Left lobe of liver (tissue), 2 donors: ENCODE measurements around the gene XDH. TPM values are rescaled to one million over a fixed set of nuclear protein-coding genes. Genes with fewer than 3 reads are reported as not detected.

Experiments used
- ATAC-seq: fragments of 200-7000 bp; cut with Tn5 transposase; one replicate; pipeline ENCODE4 v1.9.1; 2020; ENCODE audit warnings: mild to moderate bottlenecking, moderate library complexity
- DNase-seq: peaks from one replicate; pipeline ENCODE4 v3.0.0-alpha.2; 2020; ENCODE audit warnings: low spot score
- total RNA-seq: library from RNA; stranded (reverse); gene quantifications from one replicate; pipeline ENCODE4 v1.2.1, GENCODE V29; 2021
- donor health status: DM: no; HTN: no; CAD: no; lungs with moderate emphysema.
- donor health status: DM: no; HTN: yes; CAD: no.

Gene XDH
- total RNA-seq, 1 donor from 2014 or later: 63.7 TPM

DNA sequence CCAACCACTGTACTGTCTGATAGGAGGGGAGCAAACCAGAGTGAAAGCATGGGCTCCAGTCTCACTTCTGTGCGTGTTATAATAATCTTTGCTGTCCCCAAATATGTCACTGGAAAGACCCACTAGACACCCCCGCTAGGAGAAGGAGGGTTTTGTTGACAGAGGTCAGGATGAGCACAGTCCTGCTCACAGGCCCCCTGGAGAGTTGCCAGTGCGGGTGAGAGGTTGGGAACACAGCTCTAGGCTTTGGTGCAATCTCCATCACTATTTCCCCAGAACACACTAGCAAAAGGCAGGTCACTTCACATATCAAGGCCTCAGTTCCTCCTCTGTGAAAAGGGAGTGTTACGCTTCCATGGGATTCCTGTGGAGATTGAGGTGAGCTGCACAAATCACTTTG is 9.7 kb downstream of the XDH start:
- peak; percentile 71 for ATAC-seq
- peak; percentile 73 for DNase-seq

DNA sequence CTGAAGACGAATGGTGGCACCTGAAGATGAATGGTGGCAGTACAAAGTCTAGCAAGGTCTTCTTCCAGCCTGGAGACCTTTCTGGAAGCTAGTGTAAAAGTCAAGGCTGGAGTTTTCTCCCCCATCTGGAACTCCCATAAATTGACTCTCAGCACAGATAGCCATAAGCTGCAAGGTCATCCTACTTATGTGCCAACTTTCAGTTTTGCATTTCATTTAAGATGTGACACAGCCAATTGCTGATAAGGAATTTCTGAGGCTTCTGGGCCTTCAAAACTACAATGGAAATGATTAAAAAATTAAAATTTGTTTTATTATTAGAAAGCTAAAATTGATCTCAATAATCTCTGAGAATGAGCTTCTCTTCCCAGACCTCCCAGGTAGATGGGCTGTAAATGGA is 10.2 kb downstream of the XDH start:
- DNase-seq (no peak), ATAC-seq (no peak)

DNA sequence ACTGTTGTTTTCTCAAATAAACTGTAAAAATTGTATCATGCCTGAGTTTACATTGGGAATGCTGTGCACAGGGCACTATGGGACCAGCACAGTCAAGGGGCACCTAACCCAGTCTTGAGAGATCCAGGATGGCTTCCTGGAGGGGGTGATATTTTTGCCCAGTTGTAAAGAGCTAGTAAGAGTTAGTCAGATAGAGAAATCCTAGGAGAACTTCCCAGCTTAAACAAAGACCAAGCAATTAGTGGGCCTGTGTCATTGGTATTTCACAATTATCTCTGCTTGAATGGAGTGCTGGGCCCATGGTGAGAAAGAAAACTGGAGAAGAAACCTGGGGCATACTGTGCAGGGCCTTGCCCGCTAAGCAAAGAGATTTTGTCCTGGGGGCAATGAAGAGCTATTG is 12.2 kb downstream of the XDH start:
- DNase-seq: no peak

DNA sequence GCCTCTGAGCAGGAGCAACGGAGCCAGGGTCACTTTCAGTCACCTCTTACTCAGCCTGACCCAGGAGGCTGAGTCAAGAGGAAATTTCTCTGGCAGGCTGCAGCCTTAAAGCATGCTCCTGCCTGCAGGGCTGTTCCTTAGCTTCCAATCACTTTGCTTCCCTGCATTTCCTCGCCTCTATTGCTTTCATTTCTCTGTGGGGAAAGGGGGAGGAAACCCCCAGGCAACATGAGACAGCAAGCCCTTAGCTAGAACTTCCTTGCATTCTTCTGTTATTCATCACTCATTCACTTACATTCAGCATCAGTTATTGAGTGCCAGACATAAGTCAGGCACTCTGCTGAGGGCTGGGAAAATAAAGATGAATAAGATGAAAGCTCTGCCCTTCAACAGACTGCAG is 13.0 kb downstream of the XDH start:
- DNase-seq (no peak), ATAC-seq (no peak)

More for the DNA sequence above, 12.2 kb downstream of the XDH start:
- ATAC-seq: no peak

DNA sequence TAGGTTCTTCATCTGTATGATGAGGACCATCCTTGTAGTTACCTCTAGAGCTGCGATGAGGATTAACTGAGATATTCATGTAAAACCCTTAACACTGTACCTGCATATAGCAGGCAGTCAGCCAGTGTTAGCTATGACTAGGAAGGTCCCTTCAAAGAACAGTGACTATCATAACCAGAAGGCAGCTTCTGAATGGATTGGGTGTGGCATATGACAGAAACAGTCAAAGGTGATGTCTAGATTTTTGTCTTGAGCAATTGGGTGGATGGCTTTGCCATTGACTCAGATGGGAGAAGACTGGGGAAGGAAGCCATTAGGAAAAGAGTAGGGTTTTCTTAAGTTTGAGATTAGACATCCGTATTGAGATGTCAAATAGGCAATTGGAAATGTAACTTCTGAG is 15.7 kb downstream of the XDH start:
- no peak for ATAC-seq

DNA sequence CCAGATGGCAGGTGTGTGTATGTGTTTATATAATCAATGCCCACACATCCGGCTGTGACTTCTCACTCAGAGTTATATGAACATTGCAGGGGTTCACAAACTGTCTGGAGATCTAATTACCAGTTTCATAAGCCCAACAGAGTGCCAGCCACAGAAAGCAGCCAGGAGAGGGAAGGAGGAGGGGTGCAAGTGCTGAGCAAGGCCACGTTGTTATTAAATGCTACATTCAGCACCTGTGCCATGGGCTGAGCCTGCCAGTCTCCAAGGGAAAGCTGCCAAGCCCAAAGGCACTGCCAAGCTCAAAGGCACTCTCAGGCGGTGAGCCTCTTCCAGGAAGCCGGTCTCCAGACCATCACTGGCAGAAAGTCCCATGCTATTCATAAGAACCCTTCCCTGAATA is 17.4 kb downstream of the XDH start:
- DNase-seq (peak; percentile 88), ATAC-seq (peak; percentile 97)

More for the DNA sequence above, 15.7 kb downstream of the XDH start:
- no peak for DNase-seq

DNA sequence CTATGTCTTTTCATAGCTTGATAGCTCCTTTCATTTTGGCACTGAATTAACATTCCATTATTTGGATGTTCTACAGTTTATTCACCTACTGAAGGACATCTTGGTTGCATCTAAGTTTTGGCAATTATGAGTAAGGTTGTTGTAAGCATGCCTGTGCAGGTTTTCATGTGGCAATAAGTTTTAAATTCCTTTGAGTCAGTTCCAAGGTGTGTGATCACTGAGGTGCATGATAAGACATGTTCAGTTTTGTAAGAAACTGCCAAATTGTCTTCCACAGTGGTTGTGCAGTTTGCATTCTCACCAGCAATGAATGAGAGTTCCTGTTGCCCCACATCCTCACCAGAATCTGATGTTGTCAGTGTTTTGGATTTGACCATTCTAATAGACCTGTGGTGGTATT is 24.2 kb downstream of the XDH start:
- DNase-seq (no peak), ATAC-seq (no peak)

DNA sequence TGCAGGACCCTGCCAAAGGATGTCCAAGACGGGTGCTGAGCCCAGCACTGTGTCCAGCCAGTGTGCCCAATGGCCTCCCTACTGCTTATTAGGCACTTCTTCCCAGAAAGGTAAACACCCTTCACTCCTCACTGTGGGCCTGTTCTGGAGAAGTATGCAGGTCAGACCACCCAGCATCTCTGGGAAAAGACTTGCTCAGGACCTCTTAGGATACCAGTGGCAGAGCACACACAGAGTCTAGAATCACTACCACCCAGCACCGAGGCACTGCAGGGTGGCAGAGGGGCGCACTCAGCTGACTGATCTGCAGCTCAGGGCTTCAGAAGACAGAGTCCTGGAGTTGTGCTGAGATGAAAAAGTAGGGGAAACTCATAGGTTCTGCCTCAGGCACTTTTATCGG is 25.8 kb downstream of the XDH start:
- ATAC-seq: no peak

DNA sequence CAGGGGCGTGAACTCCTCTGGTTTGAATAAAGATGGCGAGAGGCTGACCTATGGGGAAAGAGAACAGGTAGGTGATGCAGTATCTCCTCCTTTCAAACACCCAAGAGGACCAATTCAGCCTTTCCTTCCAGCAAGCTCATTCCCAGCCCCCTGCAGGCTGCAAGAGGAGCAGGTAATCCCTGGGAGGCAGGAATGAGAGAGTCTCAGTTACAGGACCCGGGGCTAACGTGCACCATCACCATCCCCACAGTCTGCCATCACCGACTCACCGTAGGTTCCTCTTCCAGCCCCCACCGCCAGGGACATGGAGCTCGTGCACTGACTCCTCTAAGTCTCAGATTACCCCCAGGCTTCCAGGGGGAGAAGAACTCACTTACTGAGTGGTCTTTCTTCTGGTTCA is 26.7 kb downstream of the XDH start:
- ATAC-seq: peak; percentile 17
- DNase-seq: no peak

More for the DNA sequence above, 25.8 kb downstream of the XDH start:
- no peak for DNase-seq

DNA sequence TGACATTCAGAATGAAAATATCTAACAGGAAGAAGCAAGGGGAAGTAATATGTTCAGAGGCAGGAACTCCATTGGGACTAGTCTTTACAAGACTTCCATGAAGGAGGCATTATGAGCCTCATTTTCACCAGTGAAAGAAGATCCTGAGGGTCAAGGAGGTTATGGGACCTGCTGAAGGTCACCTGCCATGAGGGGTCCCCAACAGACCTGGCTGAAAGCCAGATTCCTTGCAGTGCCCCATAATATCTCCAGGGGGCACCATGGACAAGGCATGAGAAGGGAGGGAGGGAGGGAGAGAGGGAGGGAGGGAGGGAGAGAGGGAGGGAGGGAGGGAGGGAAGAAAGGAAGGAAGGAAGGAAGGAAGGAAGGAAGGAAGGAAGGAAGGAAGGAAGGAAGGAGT is 27.9 kb downstream of the XDH start:
- ATAC-seq (peak; percentile 43), DNase-seq (no peak)

DNA sequence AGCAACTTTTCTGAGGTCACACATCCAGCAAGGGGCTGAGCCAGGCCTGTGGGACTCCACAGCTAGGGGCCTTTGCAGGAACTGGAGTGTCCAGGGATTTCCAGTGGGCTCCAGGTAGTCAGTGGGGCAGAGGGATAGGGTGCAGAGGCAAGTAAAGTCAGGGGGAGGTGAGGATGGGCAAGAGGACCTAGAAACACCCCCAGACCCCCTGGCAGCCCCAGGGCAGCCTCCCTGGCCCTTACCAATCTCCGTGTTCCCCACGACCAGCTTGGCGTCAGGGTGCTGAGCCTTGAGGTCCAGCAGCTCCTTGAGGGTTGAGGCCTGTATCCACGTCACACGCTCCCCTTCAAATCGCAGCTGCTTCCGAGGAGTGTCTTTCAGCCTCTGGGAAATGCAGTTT is 28.4 kb downstream of the XDH start:
- DNase-seq (no peak), ATAC-seq (no peak)

DNA sequence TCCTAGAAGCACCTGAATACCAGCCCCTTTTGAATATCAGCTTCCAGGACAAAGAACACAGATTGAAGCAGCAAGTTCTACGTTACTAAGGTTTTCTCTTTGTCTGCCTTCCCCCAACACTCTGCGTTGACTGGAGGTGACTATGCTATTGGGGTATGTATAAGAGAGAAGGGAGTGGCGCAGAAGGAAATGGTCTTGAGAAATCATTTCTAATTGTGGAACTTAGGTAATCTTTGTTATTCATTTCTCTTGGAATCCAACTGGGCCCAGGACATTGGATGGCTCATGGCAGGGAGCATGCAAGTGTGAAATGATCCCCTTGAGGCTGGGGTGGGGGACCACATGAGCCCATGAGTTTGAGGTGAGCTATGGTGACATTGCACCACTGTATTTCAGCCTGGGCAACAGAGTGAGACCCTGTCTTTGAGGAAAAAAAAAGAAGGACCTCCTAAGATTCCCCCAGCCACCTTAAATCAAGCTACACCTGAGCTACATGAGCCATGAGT is 29.7 kb downstream of the XDH start:
- ATAC-seq (no peak), DNase-seq (no peak)

DNA sequence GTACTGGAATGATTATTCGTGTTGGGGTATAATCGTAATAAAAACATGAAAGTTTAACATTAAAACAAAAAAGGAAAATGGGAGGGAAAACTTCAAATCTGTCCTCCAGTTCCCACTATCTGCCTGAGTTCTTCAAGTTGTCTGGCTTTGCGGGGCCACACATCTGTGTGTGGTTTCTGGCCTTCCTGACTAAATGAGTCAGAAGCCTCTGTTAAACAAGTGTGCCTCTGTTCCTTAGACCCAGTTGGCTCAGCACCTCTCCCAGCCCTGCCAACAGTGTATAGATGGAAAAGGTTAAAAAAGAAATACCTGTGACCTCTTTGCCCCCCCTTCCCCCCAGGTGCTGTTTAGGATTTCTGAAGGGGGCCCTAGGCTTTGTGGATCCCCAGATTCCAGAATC is 30.2 kb downstream of the XDH start:
- DNase-seq (no peak), ATAC-seq (no peak)

DNA sequence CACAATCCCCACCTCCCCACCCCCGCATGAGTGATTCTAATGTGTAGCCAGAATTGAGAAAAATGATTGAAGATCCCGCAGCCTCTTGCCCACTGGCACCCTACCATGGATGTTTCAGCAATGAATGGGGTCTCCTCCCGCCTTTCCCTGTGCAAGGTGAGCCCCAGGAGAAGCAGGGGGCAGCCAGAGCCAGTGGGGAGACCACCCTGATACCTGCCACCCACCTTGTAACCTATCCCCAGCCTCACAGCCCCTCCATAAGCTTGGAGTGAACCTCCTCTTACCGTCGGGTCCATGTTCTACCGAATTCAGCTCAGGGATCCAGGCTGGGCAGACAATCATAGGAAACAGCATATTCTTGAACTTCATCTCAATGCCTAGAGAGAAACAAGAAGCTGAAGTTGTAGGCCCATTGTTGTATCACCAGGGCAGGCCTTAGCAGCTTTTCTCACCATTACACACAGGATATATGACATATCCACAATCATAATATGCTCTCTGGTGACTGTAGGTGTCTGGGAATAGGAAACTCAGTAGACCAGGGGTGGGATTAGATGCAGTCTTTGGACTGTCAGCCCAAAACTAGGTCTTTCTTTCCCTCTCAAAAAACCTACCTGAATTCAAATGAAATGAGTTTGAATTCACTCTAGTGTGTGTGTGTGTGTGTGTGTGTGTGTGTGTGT is 30.9 kb downstream of the XDH start:
- DNase-seq: no peak
- ATAC-seq: no peak

DNA sequence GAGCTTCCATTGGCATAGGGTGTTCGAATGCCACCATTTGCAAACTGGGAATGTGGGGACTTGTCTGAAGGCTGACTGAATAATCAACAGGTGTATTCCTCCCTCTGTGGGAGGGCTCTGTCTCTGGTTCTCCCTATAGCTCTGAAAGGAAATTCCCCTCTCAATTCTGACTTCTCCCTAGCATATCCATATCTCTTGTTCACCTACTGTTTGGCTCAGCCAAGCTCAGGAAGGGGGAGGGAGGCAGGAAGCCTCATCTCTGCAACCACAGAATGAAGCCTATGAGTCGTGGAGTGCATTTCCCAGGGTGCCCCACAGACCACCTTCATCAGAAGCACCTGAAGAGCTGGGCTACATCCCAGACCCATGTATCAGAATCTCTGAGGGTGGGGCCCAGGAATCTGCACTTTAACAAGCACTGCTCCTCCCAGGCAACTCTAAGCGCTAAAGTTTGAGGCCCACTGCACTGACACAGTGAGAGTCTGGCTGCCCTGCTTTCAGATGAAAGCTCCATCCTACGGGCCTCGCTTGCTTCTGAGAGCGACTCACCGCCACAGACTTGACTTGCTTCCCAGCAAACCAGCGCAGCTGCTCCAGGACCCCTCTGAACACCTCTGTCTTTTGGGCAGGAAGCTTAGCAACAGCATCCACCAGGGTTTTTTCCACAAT is 32.0 kb downstream of the XDH start:
- ATAC-seq: no peak

DNA sequence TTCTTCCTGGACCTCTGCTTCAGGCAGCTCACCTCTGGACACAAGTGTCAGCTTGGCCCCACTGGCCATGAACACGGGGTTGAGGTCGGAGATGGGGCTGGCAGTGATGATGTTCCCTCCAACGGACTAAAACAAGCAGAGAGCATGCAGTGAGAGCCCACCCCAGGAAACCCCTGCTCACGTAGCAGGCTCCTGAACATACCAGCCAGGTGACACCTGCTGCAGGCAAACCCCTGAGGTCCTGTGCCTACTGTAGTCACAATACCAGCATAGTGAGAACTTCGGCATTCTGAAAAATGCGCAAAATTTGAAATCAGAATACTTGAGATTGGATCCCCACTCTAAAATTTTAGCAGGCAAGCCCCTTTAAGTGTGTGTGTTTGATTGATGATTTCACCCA is 32.9 kb downstream of the XDH start:
- DNase-seq (no peak), ATAC-seq (no peak)

More for the DNA sequence above, 32.0 kb downstream of the XDH start:
- DNase-seq: no peak

DNA sequence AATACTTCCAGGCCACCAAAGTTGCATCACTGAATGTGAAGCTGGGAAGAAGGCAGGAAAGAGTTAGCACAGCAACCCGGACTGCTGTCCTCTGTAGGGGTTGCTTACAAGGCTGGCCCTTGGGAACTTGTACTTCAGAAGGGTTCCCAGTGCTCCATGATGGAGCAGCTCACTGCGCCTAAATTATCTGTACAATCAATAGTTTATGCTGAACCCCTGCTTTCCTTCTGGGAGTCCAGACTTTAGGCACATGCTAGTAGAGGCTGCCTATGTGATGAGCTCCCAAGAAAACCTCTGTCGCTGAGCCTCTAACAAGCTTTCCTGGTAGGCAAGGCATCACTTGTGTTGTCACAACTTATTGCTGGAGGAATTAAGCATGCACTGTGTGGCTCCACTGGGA is 34.3 kb downstream of the XDH start:
- ATAC-seq (no peak), DNase-seq (no peak)

DNA sequence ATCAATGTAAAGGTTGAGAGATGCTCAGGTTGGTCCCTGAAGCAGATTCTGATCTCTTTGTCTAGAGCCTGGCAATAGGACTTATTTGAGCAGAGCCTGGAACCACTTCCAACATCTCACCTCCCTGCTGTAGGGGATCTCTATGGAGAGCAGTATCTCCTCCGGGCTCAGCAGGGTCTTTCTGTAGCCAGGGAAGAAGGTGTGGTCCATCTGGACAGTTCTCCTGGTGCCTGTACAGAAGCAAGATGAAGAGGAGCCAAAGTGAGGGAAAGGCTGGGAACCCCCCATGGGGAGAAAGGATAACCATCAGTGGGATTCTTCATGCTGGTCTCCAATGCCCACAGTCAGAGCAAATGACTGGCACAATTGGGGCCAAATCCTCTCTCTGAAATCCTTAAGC is 34.8 kb downstream of the XDH start:
- DNase-seq (no peak), ATAC-seq (no peak)

DNA sequence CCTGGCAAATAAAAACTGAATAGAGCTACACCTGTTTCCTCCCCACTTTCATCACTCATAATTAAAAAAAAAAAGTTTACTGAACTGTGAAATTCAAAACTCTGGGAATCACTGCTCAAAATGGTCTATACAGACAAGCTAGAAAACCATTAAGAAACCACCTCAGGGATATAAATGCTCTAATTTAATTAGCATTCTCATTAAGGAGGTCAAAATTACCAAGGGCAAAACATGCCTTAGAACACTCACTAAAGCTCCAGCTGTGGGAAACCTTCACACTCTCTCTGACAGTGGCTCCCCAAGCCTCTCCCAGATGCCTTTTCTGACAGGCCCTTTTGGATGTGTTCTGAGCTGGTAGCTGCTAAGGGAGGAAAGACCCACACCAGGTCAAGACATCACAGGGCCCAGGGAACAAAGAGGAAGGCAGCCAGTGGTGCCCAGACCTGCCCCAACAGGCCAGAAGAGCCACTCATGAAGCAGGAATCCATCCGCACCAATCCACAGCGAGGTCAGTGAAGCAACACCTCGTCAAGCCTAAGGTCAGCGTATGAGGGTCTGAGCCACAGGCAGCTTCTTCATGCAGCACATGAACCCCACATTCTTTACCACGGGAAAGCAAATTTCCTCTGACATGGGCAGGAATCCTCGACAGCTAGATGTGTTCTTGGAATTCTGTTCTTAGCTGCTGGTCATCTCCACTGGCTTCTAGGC is 35.6 kb downstream of the XDH start:
- ATAC-seq (peak; percentile 30), DNase-seq (no peak)

DNA sequence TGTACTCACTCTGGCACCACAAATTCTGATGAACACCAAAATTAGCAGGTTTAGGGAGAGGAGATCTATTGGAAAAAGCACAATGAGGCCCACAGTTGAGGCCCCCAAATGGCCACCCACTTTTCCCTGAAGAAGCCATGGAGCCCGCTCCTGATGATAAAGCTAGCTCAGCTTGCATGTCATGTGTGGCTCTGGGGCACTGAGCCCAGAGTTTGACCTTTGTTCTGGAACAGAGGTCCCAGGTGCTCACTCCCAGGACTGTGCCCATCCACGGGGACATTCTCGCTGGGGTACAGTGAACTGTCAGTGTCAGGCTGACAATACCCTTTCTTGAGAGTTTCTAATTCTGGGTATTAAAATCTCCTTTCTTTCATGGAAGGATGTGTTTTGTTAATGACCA is 36.2 kb downstream of the XDH start:
- ATAC-seq (peak; percentile 97), DNase-seq (peak; percentile 93)

DNA sequence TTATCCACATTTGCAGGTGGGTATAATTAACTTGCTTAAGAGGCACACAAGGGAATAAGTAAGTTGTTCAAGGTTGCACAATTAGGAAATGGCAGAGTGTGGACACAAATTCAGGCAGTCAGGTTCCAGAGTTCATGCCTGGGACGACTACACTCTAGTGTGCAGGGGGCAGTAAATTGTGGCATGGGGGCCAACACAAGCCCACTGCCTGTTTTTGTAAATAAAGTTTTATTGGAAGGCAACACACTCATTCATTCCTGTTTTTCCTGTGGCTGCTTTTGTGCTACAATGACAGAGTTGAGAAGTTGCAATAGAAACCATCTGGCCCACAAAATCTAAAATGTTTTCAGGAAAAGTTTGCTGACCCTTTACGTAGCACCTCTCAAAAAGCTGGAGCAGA is 41.4 kb downstream of the XDH start:
- no peak for ATAC-seq

DNA sequence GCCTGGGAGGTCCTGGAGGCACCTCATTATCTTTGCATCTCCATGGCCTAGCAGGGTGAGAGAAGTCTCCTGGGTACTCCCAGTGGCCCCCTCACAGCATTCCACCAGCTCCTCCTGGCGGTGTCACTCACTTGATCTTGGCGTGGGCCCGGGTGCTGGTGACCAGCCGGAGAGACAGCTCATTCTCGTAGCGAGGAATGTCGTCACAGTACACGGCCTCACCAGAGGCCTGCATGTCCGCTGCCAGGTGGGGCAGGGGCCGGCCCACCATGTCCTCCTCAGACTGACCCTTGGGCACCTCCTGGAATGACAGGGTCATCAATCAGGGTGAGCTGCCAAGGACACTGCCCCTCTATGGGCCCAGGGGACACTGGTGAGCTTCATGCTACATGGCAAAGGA is 42.4 kb downstream of the XDH start:
- ATAC-seq (no peak), DNase-seq (no peak)

More for the DNA sequence above, 41.4 kb downstream of the XDH start:
- DNase-seq: no peak
